ENCODE results near the gene BMP6. TPM values are rescaled to one million over a fixed set of nuclear protein-coding genes. Genes with fewer than 3 reads are reported as not detected.

The BMP6 gene
- total RNA-seq, 4 donors from 2014 or later = 1.7 to 8.3 (median 3.3) TPM

- ATAC-seq = no peak
- Histone ChIP-seq H3K4me1 (no peaks in the 10 kb centered on the region), H3K4me3 (no peak overlapping the region), H3K27ac (no peak overlapping the region), H3K9me3 (no peaks in the 10 kb centered on the region), H3K27me3 (no peaks in the 10 kb centered on the region), H3K36me3 (no peaks in the 10 kb centered on the region)
- intact Hi-C loops (cut with DNase I; ENCODE audit: low total_unique reads) (no loop called here), in situ Hi-C loops (cut with MboI; ENCODE audit: low sequenced_read_pairs in 4 of 4) (no loop called here)
- no peak for DNase-seq
- TF ChIP-seq CTCF (IDR thresholded peaks at IDR 0.05 in 4 of 5, conservative IDR thresholded peaks at IDR 0.05 in 1 of 5) = no peak
- no peak for TF ChIP-seq POLR2A (IDR thresholded peaks at IDR 0.05)
Measured at GRCh38 chr6:7794509-7794908, 68.6 kb downstream of the BMP6 start.

- Histone ChIP-seq H3K27ac (no peak overlapping the region), H3K27me3 (no peaks in the 10 kb centered on the region), H3K4me1 (no peaks in the 10 kb centered on the region), H3K9me3 (no peaks in the 10 kb centered on the region), H3K36me3 (no peaks in the 10 kb centered on the region), H3K4me3 (no peak overlapping the region)
- in situ Hi-C loops (cut with MboI; ENCODE audit: low sequenced_read_pairs in 4 of 4) = no loop called here
- no peak for ATAC-seq
- intact Hi-C loops (cut with DNase I; ENCODE audit: low total_unique reads) = no loop called here
- DNase-seq = no peak
- no peak for TF ChIP-seq POLR2A (IDR thresholded peaks at IDR 0.05)
- no peak for TF ChIP-seq CTCF (IDR thresholded peaks at IDR 0.05 in 4 of 5, conservative IDR thresholded peaks at IDR 0.05 in 1 of 5)
Measured at GRCh38 chr6:7797386-7797785, 71.5 kb downstream of the BMP6 start.

GRCh38 chr6:7798751-7799150 is 72.9 kb downstream of the BMP6 start:
- H3K27me3 ChIP-seq = no peaks in the 10 kb centered on the region
- in situ Hi-C loops (cut with MboI; ENCODE audit: low sequenced_read_pairs in 4 of 4) = no loop called here
- no peaks in the 10 kb centered on the region for H3K4me1 ChIP-seq
- H3K27ac ChIP-seq = no peak overlapping the region
- no peaks in the 10 kb centered on the region for H3K36me3 ChIP-seq
- DNase-seq (no peak), ATAC-seq (no peak)
- no peak overlapping the region for H3K4me3 ChIP-seq
- no peak for TF ChIP-seq POLR2A (IDR thresholded peaks at IDR 0.05)
- no peak for TF ChIP-seq CTCF (IDR thresholded peaks at IDR 0.05 in 4 of 5, conservative IDR thresholded peaks at IDR 0.05 in 1 of 5)
- H3K9me3 ChIP-seq = no peaks in the 10 kb centered on the region
- intact Hi-C loops (cut with DNase I; ENCODE audit: low total_unique reads) = no loop called here

GRCh38 chr6:7802662-7803061 is 76.8 kb downstream of the BMP6 start:
- no peak overlapping the region for H3K4me3 ChIP-seq
- H3K4me1 ChIP-seq = no peaks in the 10 kb centered on the region
- TF ChIP-seq POLR2A (IDR thresholded peaks at IDR 0.05) = no peak
- no peak for TF ChIP-seq CTCF (IDR thresholded peaks at IDR 0.05 in 4 of 5, conservative IDR thresholded peaks at IDR 0.05 in 1 of 5)
- intact Hi-C loops (cut with DNase I; ENCODE audit: low total_unique reads) (no loop called here), in situ Hi-C loops (cut with MboI; ENCODE audit: low sequenced_read_pairs in 4 of 4) (no loop called here)
- H3K27ac ChIP-seq = no peak overlapping the region
- H3K9me3 ChIP-seq = no peaks in the 10 kb centered on the region
- no peaks in the 10 kb centered on the region for H3K27me3 ChIP-seq
- DNase-seq (no peak), ATAC-seq (no peak)
- no peaks in the 10 kb centered on the region for H3K36me3 ChIP-seq

- ATAC-seq = no peak
- TF ChIP-seq POLR2A (IDR thresholded peaks at IDR 0.05) (no peak), CTCF (IDR thresholded peaks at IDR 0.05 in 4 of 5, conservative IDR thresholded peaks at IDR 0.05 in 1 of 5) (no peak)
- Histone ChIP-seq H3K27me3 (no peaks in the 10 kb centered on the region), H3K4me3 (no peak overlapping the region), H3K4me1 (no peaks in the 10 kb centered on the region), H3K9me3 (no peaks in the 10 kb centered on the region), H3K27ac (no peak overlapping the region), H3K36me3 (no peaks in the 10 kb centered on the region)
- intact Hi-C loops (cut with DNase I; ENCODE audit: low total_unique reads) (no loop called here), in situ Hi-C loops (cut with MboI; ENCODE audit: low sequenced_read_pairs in 4 of 4) (no loop called here)
- no peak for DNase-seq
Measured at GRCh38 chr6:7803214-7803613, 77.3 kb downstream of the BMP6 start.

All from gastrocnemius medialis (tissue), 4 donors.